PC-9 (cell line): ENCODE measurements around the gene ACP2. TPM values are rescaled to one million over a fixed set of nuclear protein-coding genes. Genes with fewer than 3 reads are reported as not detected.
"Not testable (repeated sequence)": the region's sequence is repeated elsewhere in the genome, so short reads cannot be mapped to it uniquely, and the experiment has no call there.

ENCODE experiments used
- BruUV-seq: library from RNA; stranded (reverse); fragments of 400-500 nt; replicated peaks from 2 replicates; lab custom pipeline; 2021; lab: Mats Ljungman, UMichigan
- CTCF ChIA-PET: fragments of 300-600 bp; sonication (Branson Sonifier 250); formaldehyde crosslinking; loops from one replicate; lab custom pipeline; 2022; ENCODE audit warnings: antibody characterized with exemption; lab: Charles Lee
- POLR2A ChIA-PET: fragments of 300-600 bp; sonication (Branson Sonifier 250); formaldehyde crosslinking; loops from one replicate; lab custom pipeline; 2022; ENCODE audit warnings: antibody characterized with exemption; ENCODE audit not compliant: unreplicated experiment; lab: Charles Lee
- DNase-seq, 2 experiments: peaks; one replicate each; pipeline versions ENCODE4 v3.0.0 to v3.0.0-alpha.2; 2015 to 2022; ENCODE audit warnings: mixed read lengths in 1 of 2
- H2AFZ ChIP-seq: fragments of 200-600 bp; sonication (generic); 2 replicates; pipeline ENCODE4 v1.8.1; 2017; ENCODE audit warnings: antibody characterized with exemption
- H3F3A ChIP-seq: fragments of 200-600 bp; sonication (generic); 2 replicates; pipeline ENCODE4 v1.8.1; 2017; ENCODE audit warnings: antibody characterized with exemption, mild to moderate bottlenecking, low read depth; ENCODE audit not compliant: insufficient read depth
- H3K27ac ChIP-seq: fragments of 200-600 bp; sonication (generic); 2 replicates; pipeline ENCODE4 v1.6.1; 2016; ENCODE audit warnings: mixed run types
- H3K27me3 ChIP-seq: fragments of 200-600 bp; sonication (generic); 2 replicates; pipeline ENCODE4 v1.6.1; 2016; ENCODE audit warnings: low read depth, mixed run types; ENCODE audit not compliant: insufficient read depth
- H3K36me3 ChIP-seq: fragments of 200-600 bp; sonication (generic); 2 replicates; pipeline ENCODE4 v1.6.1; 2016; ENCODE audit warnings: low read depth, mixed run types
- H3K4me1 ChIP-seq: fragments of 200-600 bp; sonication (generic); replicated peaks from 2 replicates; pipeline ENCODE4 v1.6.1; 2016; ENCODE audit warnings: mixed run types; ENCODE audit not compliant: insufficient read depth
- H3K4me2 ChIP-seq: fragments of 200-600 bp; sonication (generic); 2 replicates; pipeline ENCODE4 v1.6.1; 2017; ENCODE audit warnings: mixed run types
- H3K4me3 ChIP-seq: fragments of 200-600 bp; sonication (generic); 2 replicates; pipeline ENCODE4 v1.6.1; 2016; ENCODE audit warnings: mixed run types
- H3K79me2 ChIP-seq: fragments of 200-600 bp; sonication (generic); 2 replicates; pipeline ENCODE4 v1.6.1; 2017; ENCODE audit warnings: low read depth, mixed run types
- H3K9me2 ChIP-seq: fragments of 200-600 bp; sonication (generic); 2 replicates; pipeline ENCODE4 v1.8.1; 2017; ENCODE audit warnings: mild to moderate bottlenecking; ENCODE audit not compliant: insufficient read depth
- H3K9me3 ChIP-seq: fragments of 200-600 bp; sonication (generic); 2 replicates; pipeline ENCODE4 v1.8.1; 2016; ENCODE audit warnings: low read depth; ENCODE audit not compliant: insufficient read depth
- H4K20me1 ChIP-seq: fragments of 200-600 bp; sonication (generic); 2 replicates; pipeline ENCODE4 v1.8.1; 2017; ENCODE audit not compliant: insufficient read depth
- CTCF ChIP-seq: fragments of 200-600 bp; sonication (generic); conservative IDR thresholded peaks from 2 replicates; pipeline ENCODE4 v1.6.1; 2017; ENCODE audit warnings: mixed run types, antibody characterized with exemption, mild to moderate bottlenecking, moderate library complexity
- EZH2 ChIP-seq: fragments of 200-600 bp; sonication (generic); IDR thresholded peaks from 2 replicates; pipeline ENCODE4 v1.8.0; 2017; ENCODE audit warnings: antibody characterized with exemption, low read depth
- intact Hi-C: fragments of 100-400 bp; cut with micrococcal nuclease; formaldehyde crosslinking; loops from one replicate; pipeline ENCODE4 v1.10.0; 2022; ENCODE audit not compliant: unreplicated experiment
- total RNA-seq: library from RNA; stranded (reverse); gene quantifications from 2 replicates; pipeline ENCODE4 v1.2.3, GENCODE V29; 2021

ACP2 gene
- total RNA-seq, 1 experiment from 2014 or later = 24.1 TPM

- peak; percentile 85 to 91 for DNase-seq
- H3K27ac ChIP-seq = peak overlapping the region; percentile 49
- H3K79me2 ChIP-seq = 0 out of 2 replicates have a peak, but pooled peaks cover 7% of the 10 kb centered on the region
- no peaks in the 10 kb centered on the region for H3K27me3 ChIP-seq
- H4K20me1 ChIP-seq = 0 out of 2 replicates have a peak, but pooled peaks cover 4% of the 10 kb centered on the region
- H3F3A ChIP-seq = peaks cover 35% of the 10 kb centered on the region
- CTCF ChIA-PET = interaction anchor here (0.5 to 3.2 kb wide), 5 partner anchors 29 to 515 kb away, joined by 3 to 24 read pairs (median 7); partner anchors contain the start of genes ARFGAP2 and NR1H3
- peak overlapping the region; percentile 94 for H2AFZ ChIP-seq
- H3K4me3 ChIP-seq = peak overlapping the region; percentile 70
- H3K4me1 ChIP-seq = peaks cover 29% of the 10 kb centered on the region
- H3K36me3 ChIP-seq = no peaks in the 10 kb centered on the region
- POLR2A ChIA-PET = interaction anchor here (0.5 to 1.7 kb wide), 16 partner anchors 9 to 822 kb away, joined by 3 to 69 read pairs (median 6); partner anchors contain the start of genes ACP2 and CHRM4
- intact Hi-C loops = loop anchor here (1.0 to 2.0 kb wide), 3 partner anchors 10 to 55 kb away; no protein-coding TSS in a partner anchor
- BruUV-seq = TSS peak; percentile 56
- no peaks in the 10 kb centered on the region for H3K9me3 ChIP-seq
- peak overlapping the region; percentile 98 for H3K4me2 ChIP-seq
- TF ChIP-seq CTCF (no peak), EZH2 (no peak)
- H3K9me2 ChIP-seq = no peaks in the 10 kb centered on the region
Measured at GRCh38 chr11:47213950-47214565, 34.6 kb downstream of the ACP2 start.

- H3K9me3 ChIP-seq = no peaks in the 10 kb centered on the region
- DNase-seq = peak; percentile 42 to 44
- no peak overlapping the region for H2AFZ ChIP-seq
- POLR2A ChIA-PET = no interaction called here
- no peak overlapping the region for H3K4me3 ChIP-seq
- H3K9me2 ChIP-seq = no peaks in the 10 kb centered on the region
- intact Hi-C loops = no loop called here
- H3K36me3 ChIP-seq = no peaks in the 10 kb centered on the region
- H3K4me1 ChIP-seq = peaks cover 29% of the 10 kb centered on the region
- TF ChIP-seq CTCF (no peak), EZH2 (no peak)
- no peaks in the 10 kb centered on the region for H3K27me3 ChIP-seq
- CTCF ChIA-PET = no interaction called here
- 0 out of 2 replicates have a peak, but pooled peaks cover 4% of the 10 kb centered on the region for H4K20me1 ChIP-seq
- H3F3A ChIP-seq = peaks cover 31% of the 10 kb centered on the region
- H3K27ac ChIP-seq = no peak overlapping the region
- H3K79me2 ChIP-seq = 0 out of 2 replicates have a peak, but pooled peaks cover 7% of the 10 kb centered on the region
- BruUV-seq = no TSS peak
- H3K4me2 ChIP-seq = no peak overlapping the region
Measured at GRCh38 chr11:47212938-47213337, 35.7 kb downstream of the ACP2 start.

GRCh38 chr11:47208628-47209027 lies 40.0 kb downstream of the ACP2 start:
- H3K4me1 ChIP-seq = peaks cover 24% of the 10 kb centered on the region
- no peaks in the 10 kb centered on the region for H3K36me3 ChIP-seq
- no peaks in the 10 kb centered on the region for H3K9me2 ChIP-seq
- H3K4me3 ChIP-seq = no peak overlapping the region
- no peak overlapping the region for H3K27ac ChIP-seq
- no peak overlapping the region for H3K4me2 ChIP-seq
- no peaks in the 10 kb centered on the region for H3K9me3 ChIP-seq
- DNase-seq = no peak
- peaks cover 21% of the 10 kb centered on the region for H3F3A ChIP-seq
- no peaks in the 10 kb centered on the region for H4K20me1 ChIP-seq
- POLR2A ChIA-PET = no interaction called here
- BruUV-seq = no TSS peak
- CTCF ChIA-PET = no interaction called here
- TF ChIP-seq CTCF (no peak), EZH2 (no peak)
- no peaks in the 10 kb centered on the region for H3K27me3 ChIP-seq
- intact Hi-C loops = no loop called here
- no peak overlapping the region for H2AFZ ChIP-seq
- no peaks in the 10 kb centered on the region for H3K79me2 ChIP-seq

- H3K79me2 ChIP-seq, H3K4me3 ChIP-seq, H3K4me2 ChIP-seq, H4K20me1 ChIP-seq, intact Hi-C loops, DNase-seq, H3K27me3 ChIP-seq, H2AFZ ChIP-seq, BruUV-seq, H3K9me2 ChIP-seq, H3K27ac ChIP-seq, H3K9me3 ChIP-seq, H3K36me3 ChIP-seq: not testable (repeated sequence)
- ChIA-PET POLR2A (interaction anchor here (0.6 kb wide), 1 partner anchor 21 kb away, joined by 8 read pairs; no protein-coding TSS in a partner anchor), CTCF (interaction anchor here (0.6 kb wide), 1 partner anchor 839 kb away, joined by 7 read pairs; no protein-coding TSS in a partner anchor)
- H3K4me1 ChIP-seq = peaks cover 23% of the 10 kb centered on the region
- peaks cover 23% of the 10 kb centered on the region for H3F3A ChIP-seq
Measured at GRCh38 chr11:47208008-47208552, 40.5 kb downstream of the ACP2 start.
